Measurements from ENCODE around the gene BANF2.

GRCh38 chr20:17668432-17668831 is 31.3 kb upstream of the BANF2 start:
- TF ChIP-seq CTCF (conservative IDR thresholded peaks at IDR 0.05; ENCODE audit: low read depth, low read length) (no peak), EZH2 (IDR thresholded peaks at IDR 0.05; ENCODE audit: borderline replicate concordance, low read depth, low read length, poor library complexity, severe bottlenecking) (no peak)
